Vagina (tissue), 2 donors: ENCODE results near the gene TNFRSF14.

ENCODE experiments used
- CTCF ChIP-seq, 3 experiments: fragments of 450-650 bp in 2 of 3; fragments of 200-600 bp in 1 of 3; sonication (generic) in 1 of 3; IDR thresholded peaks; one replicate each; pipeline ENCODE4 v1.5.1; 2017 to 2019; ENCODE audit warnings: antibody characterized with exemption in 3 of 3, mild to moderate bottlenecking in 2 of 3, moderate library complexity in 2 of 3
- POLR2A ChIP-seq, 2 donors: fragments of 450-650 bp; IDR thresholded peaks; one replicate each; pipeline ENCODE4 v1.6.1; 2017; ENCODE audit warnings: antibody characterized with exemption in 2 of 2, mild to moderate bottlenecking in 2 of 2, moderate library complexity in 2 of 2
- POLR2AphosphoS5 ChIP-seq, 2 donors: sonication (generic); formaldehyde crosslinking; IDR thresholded peaks; one replicate each; pipeline ENCODE4 v1.9.0; 2017; ENCODE audit warnings: antibody characterized with exemption in 2 of 2, mild to moderate bottlenecking in 2 of 2, low read depth in 1 of 2; ENCODE audit not compliant: insufficient read depth in 1 of 2

GRCh38 chr1:2513939-2514652, 42.1 kb upstream of the TNFRSF14 start:
- no peak for TF ChIP-seq CTCF (IDR thresholded peaks at IDR 0.05)
- no peak for TF ChIP-seq POLR2A (IDR thresholded peaks at IDR 0.05)
- no peak for TF ChIP-seq POLR2AphosphoS5 (IDR thresholded peaks at IDR 0.05; ENCODE audit: insufficient read depth in 1 of 2, low read depth in 1 of 2)
